HCT116 (cell line): Measurements from ENCODE around the gene ANKMY2. TPM values are rescaled to one million over a fixed set of nuclear protein-coding genes. Genes with fewer than 3 reads are reported as not detected.

ENCODE experiments used
- ATAC-seq: fragments of 200-7000 bp; cut with Tn5 transposase; 2 replicates; pipeline ENCODE4 v1.9.1; 2020; ENCODE audit warnings: mild to moderate bottlenecking, moderate library complexity
- BruUV-seq: library from RNA; stranded (reverse); fragments of 400-500 nt; replicated peaks from 2 replicates; lab custom pipeline; 2021; lab: Mats Ljungman, UMichigan
- CTCF ChIA-PET: fragments of 300-600 bp; sonication (Branson Sonifier 250); formaldehyde crosslinking; loops from one replicate; lab custom pipeline; 2021; ENCODE audit warnings: antibody characterized with exemption; lab: Charles Lee
- POLR2A ChIA-PET: fragments of 300-600, 350-600 bp; sonication (Branson Sonifier 250); formaldehyde crosslinking; loops from one replicate; lab custom pipeline; 2021; ENCODE audit warnings: antibody characterized with exemption; lab: Charles Lee
- RAD21 ChIA-PET, 2 experiments: fragments of 300-600 bp; sonication (Branson Sonifier 250); formaldehyde crosslinking; loops; one replicate each; lab custom pipeline; 2023; ENCODE audit warnings: low total read pairs in 2 of 2; ENCODE audit not compliant: uncharacterized antibody in 2 of 2, unreplicated experiment in 2 of 2, low non-redundant PET in 1 of 2; lab: Charles Lee
- DNase-seq: peaks from one replicate; pipeline ENCODE4 v3.0.0-alpha.2; 2010; ENCODE audit warnings: low read depth, low spot score
- H2AFZ ChIP-seq: fragments of 200-600 bp; shearing (Covaris generic), sonication (generic); 2 replicates; pipeline ENCODE4 v1.6.1; 2017; ENCODE audit warnings: low read depth, mixed run types, mixed read lengths, antibody characterized with exemption, low read length; ENCODE audit not compliant: poor library complexity, severe bottlenecking
- H3K27ac ChIP-seq: 2 replicates; pipeline ENCODE4 v1.5.1; 2012; ENCODE audit warnings: low read depth, low read length
- H3K27me3 ChIP-seq: fragments of 200-600 bp; sonication (generic); 2 replicates; pipeline ENCODE4 v1.6.1; 2016; ENCODE audit warnings: mixed run types, low read length, mixed read lengths; ENCODE audit not compliant: insufficient read depth
- H3K36me3 ChIP-seq, 2 experiments: fragments of 200-500 bp in 1 of 2; fragments of 200-600 bp in 1 of 2; sonication (Bioruptor generic) in 1 of 2; sonication (generic) in 1 of 2; 2 replicates each; pipeline versions ENCODE4 v1.5.1 to v1.6.1; 2014 to 2016; ENCODE audit warnings: low read length in 2 of 2, inconsistent platforms in 1 of 2, mixed read lengths in 1 of 2, mixed run types in 1 of 2; ENCODE audit not compliant: insufficient read depth in 2 of 2, control insufficient read depth in 1 of 2
- H3K4me1 ChIP-seq, 2 experiments: fragments of 200-600 bp in 1 of 2; sonication (generic) in 1 of 2; 2 replicates each; pipeline versions ENCODE4 v1.5.1 to v1.6.1; 2012 to 2017; ENCODE audit warnings: low read length in 2 of 2, inconsistent platforms in 1 of 2, mild to moderate bottlenecking in 1 of 2, mixed read lengths in 1 of 2, mixed run types in 1 of 2, moderate library complexity in 1 of 2; ENCODE audit not compliant: insufficient read depth in 2 of 2, control insufficient read depth in 1 of 2
- H3K4me2 ChIP-seq: fragments of 200-600 bp; sonication (generic); 2 replicates; pipeline ENCODE4 v1.6.1; 2017; ENCODE audit warnings: mixed run types, low read length, mixed read lengths
- H3K4me3 ChIP-seq, 2 experiments: fragments of 200-600 bp in 1 of 2; sonication (generic) in 1 of 2; replicated peaks in 1 of 2; 2 replicates each; pipeline ENCODE4 v1.5.1; 2011 to 2016; ENCODE audit warnings: low read length in 2 of 2, control low read depth in 1 of 2, low read depth in 1 of 2, mild to moderate bottlenecking in 1 of 2, mixed read lengths in 1 of 2, mixed run types in 1 of 2
- H3K79me2 ChIP-seq: fragments of 200-600 bp; sonication (generic); 2 replicates; pipeline ENCODE4 v1.6.1; 2017; ENCODE audit warnings: mild to moderate bottlenecking, mixed run types, low read length, moderate library complexity, mixed read lengths; ENCODE audit not compliant: insufficient read depth
- H3K9ac ChIP-seq: fragments of 200-600 bp; sonication (generic); 2 replicates; pipeline ENCODE4 v1.6.1; 2016; ENCODE audit warnings: low read length, mixed read lengths
- H3K9me2 ChIP-seq: fragments of 200-600 bp; sonication (generic), shearing (Covaris generic); 2 replicates; pipeline ENCODE4 v1.6.1; 2017; ENCODE audit warnings: mixed run types, mild to moderate bottlenecking, moderate library complexity; ENCODE audit not compliant: insufficient read depth
- H3K9me3 ChIP-seq, 2 experiments: fragments of 200-500 bp in 1 of 2; fragments of 200-600 bp in 1 of 2; sonication (Bioruptor generic) in 1 of 2; sonication (generic) in 1 of 2; 2 replicates each; pipeline ENCODE4 v1.6.1; 2014 to 2017; ENCODE audit warnings: low read length in 2 of 2, mixed read lengths in 2 of 2, inconsistent platforms in 1 of 2, low read depth in 1 of 2, mild to moderate bottlenecking in 1 of 2, mixed run types in 1 of 2, moderate library complexity in 1 of 2; ENCODE audit not compliant: control insufficient read depth in 1 of 2, insufficient read depth in 1 of 2
- H4K20me1 ChIP-seq: fragments of 200-600 bp; sonication (generic), shearing (Covaris generic); 2 replicates; pipeline ENCODE4 v1.6.1; 2017; ENCODE audit warnings: mixed run types, mild to moderate bottlenecking, moderate library complexity; ENCODE audit not compliant: insufficient read depth
- CBX3 ChIP-seq: IDR thresholded peaks from 2 replicates; pipeline ENCODE4 v1.6.1; 2012; ENCODE audit warnings: low read depth
- CEBPB ChIP-seq: IDR thresholded peaks from 2 replicates; pipeline ENCODE4 v1.6.1; 2012; ENCODE audit warnings: low read depth
- CTCF ChIP-seq, 3 experiments: fragments of 200-600 bp in 1 of 3; sonication (generic) in 1 of 3; IDR thresholded peaks in 2 of 3; conservative IDR thresholded peaks in 1 of 3; 2 replicates each; pipeline ENCODE4 v1.5.1; 2012 to 2017; ENCODE audit warnings: low read depth in 2 of 3, low read length in 2 of 3, antibody characterized with exemption in 1 of 3, borderline replicate concordance in 1 of 3, control low read depth in 1 of 3, mild to moderate bottlenecking in 1 of 3, mixed read lengths in 1 of 3, mixed run types in 1 of 3, moderate library complexity in 1 of 3; ENCODE audit not compliant: insufficient read depth in 1 of 3
- EGR1 ChIP-seq: IDR thresholded peaks from 2 replicates; pipeline ENCODE4 v1.6.1; 2012; ENCODE audit warnings: low read depth
- ELF1 ChIP-seq: IDR thresholded peaks from 2 replicates; pipeline ENCODE4 v1.6.1; 2012; ENCODE audit warnings: low read depth, borderline replicate concordance
- EZH2 ChIP-seq: fragments of 200-600 bp; sonication (generic); IDR thresholded peaks from 2 replicates; pipeline ENCODE4 v1.6.1; 2017; ENCODE audit warnings: antibody characterized with exemption, mixed run types
- EZH2phosphoT487 ChIP-seq: fragments of 200-600 bp; IDR thresholded peaks from 2 replicates; pipeline ENCODE4 v1.6.1; 2018; ENCODE audit warnings: antibody characterized with exemption, borderline replicate concordance
- FOSL1 ChIP-seq: IDR thresholded peaks from 2 replicates; pipeline ENCODE4 v1.6.1; 2012; ENCODE audit warnings: low read depth
- JUND ChIP-seq: IDR thresholded peaks from 2 replicates; pipeline ENCODE4 v1.6.1; 2012
- POLR2A ChIP-seq: IDR thresholded peaks from 2 replicates; pipeline ENCODE4 v1.7.0; 2011; ENCODE audit warnings: borderline replicate concordance; ENCODE audit not compliant: insufficient read depth, insufficient read length; ENCODE audit errors: extremely low read depth
- POLR2AphosphoS5 ChIP-seq: IDR thresholded peaks from 2 replicates; pipeline ENCODE4 v1.6.1; 2011; ENCODE audit warnings: mild to moderate bottlenecking, low read depth, low read length, moderate library complexity
- RAD21 ChIP-seq: IDR thresholded peaks from 2 replicates; pipeline ENCODE4 v1.6.1; 2012; ENCODE audit warnings: low read depth, mild to moderate bottlenecking
- REST ChIP-seq: IDR thresholded peaks from 2 replicates; pipeline ENCODE4 v1.6.1; 2012; ENCODE audit warnings: low read depth
- SIN3A ChIP-seq: IDR thresholded peaks from 2 replicates; pipeline ENCODE4 v1.6.1; 2012; ENCODE audit warnings: low read depth
- SP1 ChIP-seq: IDR thresholded peaks from 2 replicates; pipeline ENCODE4 v1.6.1; 2012; ENCODE audit warnings: low read depth
- SRF ChIP-seq: IDR thresholded peaks from 2 replicates; pipeline ENCODE4 v1.6.1; 2012; ENCODE audit warnings: low read depth
- TCF7L2 ChIP-seq: IDR thresholded peaks from 2 replicates; pipeline ENCODE4 v1.7.0; 2011; ENCODE audit warnings: borderline replicate concordance, inconsistent platforms; ENCODE audit not compliant: insufficient read depth, insufficient read length; ENCODE audit errors: extremely low read depth
- ZFX ChIP-seq: fragments of 450-650 bp; IDR thresholded peaks from 2 replicates; pipeline ENCODE4 v1.6.1; 2017
- ZNF274 ChIP-seq: fragments of 200-500 bp; sonication (Bioruptor generic); IDR thresholded peaks from 2 replicates; pipeline ENCODE4 v1.6.1; 2014; ENCODE audit warnings: mild to moderate bottlenecking, low read depth, low read length, inconsistent platforms
- intact Hi-C: fragments of 100-400 bp; cut with micrococcal nuclease; formaldehyde crosslinking; loops from 2 replicates; pipeline ENCODE4 v1.10.0; 2022
- total RNA-seq: library from RNA; stranded (reverse); gene quantifications from one replicate; pipeline ENCODE4 v1.2.1, GENCODE V29; 2021; ENCODE audit not compliant: unreplicated experiment

Gene ANKMY2
- total RNA-seq, 1 experiment from 2014 or later: 24.9 TPM

GRCh38 chr7:16634271-16634738 lies 11.2 kb downstream of the ANKMY2 start:
- Histone ChIP-seq H3K4me3 (no peak overlapping the region), H2AFZ (no peak overlapping the region), H3K79me2 (peaks cover 16% of the 10 kb centered on the region), H3K9me2 (no peaks in the 10 kb centered on the region), H3K9ac (no peak overlapping the region), H3K36me3 (peaks cover 0 to 3% of the 10 kb centered on the region in 2 experiments; a peak in 2 of 4 replicates), H3K27ac (no peak overlapping the region), H3K9me3 (no peaks in the 10 kb centered on the region), H3K4me1 (no peaks in the 10 kb centered on the region), H4K20me1 (no peaks in the 10 kb centered on the region), H3K4me2 (no peak overlapping the region), H3K27me3 (no peaks in the 10 kb centered on the region)
- ATAC-seq: no peak
- BruUV-seq: no TSS peak
- no peak for DNase-seq
- ChIA-PET POLR2A (no interaction called here), CTCF (interaction anchor here (0.7 kb wide), 1 partner anchor 165 kb away, joined by 3 read pairs; no protein-coding TSS in a partner anchor), RAD21 (no interaction called here)
- TF ChIP-seq CBX3 (no peak), TCF7L2 (no peak), SIN3A (no peak), RAD21 (no peak), POLR2A (no peak), FOSL1 (no peak), SP1 (no peak)
- intact Hi-C loops: no loop called here

- Histone ChIP-seq H3K4me1 (no peaks in the 10 kb centered on the region), H3K9me3 (no peaks in the 10 kb centered on the region), H3K4me2 (no peak overlapping the region), H3K79me2 (no peaks in the 10 kb centered on the region), H3K27me3 (no peaks in the 10 kb centered on the region), H3K4me3 (no peak overlapping the region), H3K36me3 (peaks cover 0 to 5% of the 10 kb centered on the region in 2 experiments; a peak in 2 of 4 replicates), H2AFZ (no peak overlapping the region), H3K9ac (no peak overlapping the region), H4K20me1 (no peaks in the 10 kb centered on the region), H3K9me2 (no peaks in the 10 kb centered on the region), H3K27ac (no peak overlapping the region)
- intact Hi-C loops: no loop called here
- no TSS peak for BruUV-seq
- no peak for DNase-seq
- ChIA-PET RAD21 (no interaction called here), POLR2A (no interaction called here), CTCF (no interaction called here)
- no peak for ATAC-seq
- TF ChIP-seq REST (no peak), FOSL1 (no peak), RAD21 (no peak), EGR1 (no peak), CTCF (IDR thresholded peaks at IDR 0.05 in 2 of 3, conservative IDR thresholded peaks at IDR 0.05 in 1 of 3; ENCODE audit: borderline replicate concordance in 1 of 3, insufficient read depth in 1 of 3, low read depth in 2 of 3, low read length in 2 of 3) (no peak), TCF7L2 (no peak), SRF (no peak), ELF1 (no peak), CEBPB (no peak), EZH2 (no peak), ZNF274 (no peak), JUND (no peak), CBX3 (no peak), POLR2AphosphoS5 (no peak), ZFX (no peak), EZH2phosphoT487 (no peak)
Measured at GRCh38 chr7:16630654-16631053, 14.9 kb downstream of the ANKMY2 start.
